Neural progenitor cell (in vitro differentiated cells): ENCODE data around the gene KIF26B. TPM values are rescaled to one million over a fixed set of nuclear protein-coding genes. Genes with fewer than 3 reads are reported as not detected.

Experiments
- DNase-seq: peaks from one replicate; pipeline ENCODE4 v3.0.0-alpha.2; 2016; ENCODE audit warnings: low spot score
- H2AFZ ChIP-seq: fragments of 200-600 bp; sonication (generic); replicated peaks from 2 replicates; pipeline ENCODE4 v1.6.1; 2016; ENCODE audit warnings: antibody characterized with exemption
- H3F3A ChIP-seq: fragments of 200-600 bp; sonication (generic); 2 replicates; pipeline ENCODE4 v1.6.1; 2016; ENCODE audit warnings: antibody characterized with exemption, low read depth
- H3K27ac ChIP-seq: fragments of 200-600 bp; sonication (generic); 2 replicates; pipeline ENCODE4 v1.5.1; 2016; ENCODE audit warnings: mild to moderate bottlenecking
- H3K27me3 ChIP-seq: fragments of 200-600 bp; sonication (generic); 2 replicates; pipeline ENCODE4 v1.6.1; 2016; ENCODE audit warnings: mild to moderate bottlenecking, moderate library complexity
- H3K36me3 ChIP-seq: fragments of 200-600 bp; sonication (generic); 2 replicates; pipeline ENCODE4 v1.5.1; 2016
- H3K4me1 ChIP-seq: fragments of 200-600 bp; sonication (generic); 2 replicates; pipeline ENCODE4 v1.6.1; 2016; ENCODE audit warnings: mixed run types
- H3K4me2 ChIP-seq: fragments of 200-600 bp; sonication (generic); 2 replicates; pipeline ENCODE4 v1.6.1; 2016
- H3K4me3 ChIP-seq: fragments of 200-600 bp; sonication (generic); 2 replicates; pipeline ENCODE4 v1.5.1; 2016
- H3K79me2 ChIP-seq: fragments of 200-600 bp; sonication (generic); 2 replicates; pipeline ENCODE4 v1.6.1; 2016; ENCODE audit warnings: low read depth
- H3K9ac ChIP-seq: fragments of 200-600 bp; sonication (generic); 2 replicates; pipeline ENCODE4 v1.6.1; 2016
- H3K9me3 ChIP-seq: fragments of 200-600 bp; sonication (generic); 2 replicates; pipeline ENCODE4 v1.5.1; 2016; ENCODE audit warnings: low read depth
- H4K20me1 ChIP-seq: fragments of 200-600 bp; sonication (generic); 2 replicates; pipeline ENCODE4 v1.6.1; 2016; ENCODE audit warnings: low read depth
- H3K27ac Mint-ChIP-seq: 3 replicates; pipeline ENCODE4 v1.8.0; 2021; ENCODE audit warnings: mixed read lengths
- H3K27me3 Mint-ChIP-seq: 2 replicates; pipeline ENCODE4 v1.8.0; 2022; ENCODE audit warnings: low read depth, mild to moderate bottlenecking, inconsistent platforms, moderate library complexity, mixed read lengths; ENCODE audit not compliant: insufficient read depth
- H3K36me3 Mint-ChIP-seq: 3 replicates; pipeline ENCODE4 v1.8.0; 2021; ENCODE audit warnings: mixed read lengths
- H3K4me1 Mint-ChIP-seq: 3 replicates; pipeline ENCODE4 v1.8.0; 2021; ENCODE audit warnings: mixed read lengths
- H3K4me3 Mint-ChIP-seq: 3 replicates; pipeline ENCODE4 v1.8.0; 2021; ENCODE audit warnings: mild to moderate bottlenecking, moderate library complexity, mixed read lengths
- H3K9me3 Mint-ChIP-seq: 3 replicates; pipeline ENCODE4 v1.8.0; 2020; ENCODE audit warnings: mixed read lengths
- EZH2 ChIP-seq: fragments of 200-600 bp; sonication (generic); IDR thresholded peaks from 2 replicates; pipeline ENCODE4 v1.6.1; 2017; ENCODE audit warnings: antibody characterized with exemption, mild to moderate bottlenecking, moderate library complexity
- EZH2phosphoT487 ChIP-seq: fragments of 200-600 bp; sonication (generic); IDR thresholded peaks from 2 replicates; pipeline ENCODE4 v1.6.1; 2017; ENCODE audit warnings: antibody characterized with exemption
- total RNA-seq: library from RNA; depleted of rRNA; stranded (reverse); fragments of >200 nt; gene quantifications from 2 replicates; pipeline ENCODE4 v1.2.3, GENCODE V29; 2015; ENCODE audit warnings: low replicate concordance
- TF ChIP-seq, protein P1 (sequence below): fragments of 200-600 bp; sonication (generic); IDR thresholded peaks from 2 replicates; pipeline ENCODE4 v1.5.1; 2017; ENCODE audit warnings: antibody characterized with exemption, mild to moderate bottlenecking

The KIF26B gene
- total RNA-seq, 1 donor from 2014 or later, result 0.47 TPM

DNA sequence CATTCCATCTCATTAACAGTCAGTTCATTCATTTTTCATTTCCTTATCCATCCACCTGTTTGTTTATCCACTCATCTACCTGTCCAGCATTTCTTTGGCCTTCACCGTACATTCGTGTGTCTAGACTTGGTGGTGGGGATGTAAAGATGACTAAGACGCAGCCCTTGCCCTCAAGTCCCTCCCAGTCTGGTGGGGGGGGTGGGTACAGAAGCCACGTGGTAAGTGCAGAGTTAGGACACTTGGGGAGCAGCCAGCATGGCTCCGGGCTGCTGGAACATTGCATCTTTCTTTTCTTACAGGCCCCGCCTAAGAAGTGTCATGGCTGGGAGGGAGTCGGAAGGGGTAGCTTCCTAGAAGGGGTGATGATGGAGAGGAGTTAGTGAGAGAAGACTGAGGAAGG, 17.2 kb downstream of the KIF26B start:
- TF ChIP-seq, protein P1, sequence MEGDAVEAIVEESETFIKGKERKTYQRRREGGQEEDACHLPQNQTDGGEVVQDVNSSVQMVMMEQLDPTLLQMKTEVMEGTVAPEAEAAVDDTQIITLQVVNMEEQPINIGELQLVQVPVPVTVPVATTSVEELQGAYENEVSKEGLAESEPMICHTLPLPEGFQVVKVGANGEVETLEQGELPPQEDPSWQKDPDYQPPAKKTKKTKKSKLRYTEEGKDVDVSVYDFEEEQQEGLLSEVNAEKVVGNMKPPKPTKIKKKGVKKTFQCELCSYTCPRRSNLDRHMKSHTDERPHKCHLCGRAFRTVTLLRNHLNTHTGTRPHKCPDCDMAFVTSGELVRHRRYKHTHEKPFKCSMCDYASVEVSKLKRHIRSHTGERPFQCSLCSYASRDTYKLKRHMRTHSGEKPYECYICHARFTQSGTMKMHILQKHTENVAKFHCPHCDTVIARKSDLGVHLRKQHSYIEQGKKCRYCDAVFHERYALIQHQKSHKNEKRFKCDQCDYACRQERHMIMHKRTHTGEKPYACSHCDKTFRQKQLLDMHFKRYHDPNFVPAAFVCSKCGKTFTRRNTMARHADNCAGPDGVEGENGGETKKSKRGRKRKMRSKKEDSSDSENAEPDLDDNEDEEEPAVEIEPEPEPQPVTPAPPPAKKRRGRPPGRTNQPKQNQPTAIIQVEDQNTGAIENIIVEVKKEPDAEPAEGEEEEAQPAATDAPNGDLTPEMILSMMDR, result no peak
- TF ChIP-seq EZH2 (no peak), EZH2phosphoT487 (no peak)
- Mint-ChIP-seq H3K36me3 (peaks cover 4% of the 10 kb centered on the region), H3K27ac (no peak overlapping the region), H3K4me3 (peak overlapping the region; percentile 42), H3K4me1 (peaks cover under 1% of the 10 kb centered on the region), H3K27me3 (peaks cover 2% of the 10 kb centered on the region), H3K9me3 (peaks cover 3% of the 10 kb centered on the region)
- H3K79me2 ChIP-seq, result no peaks in the 10 kb centered on the region
- H3K9me3 ChIP-seq, result no peaks in the 10 kb centered on the region
- H3K9ac ChIP-seq, result no peak overlapping the region
- no peak overlapping the region for H2AFZ ChIP-seq
- H3K4me3 ChIP-seq, result no peak overlapping the region
- no peaks in the 10 kb centered on the region for H3K27me3 ChIP-seq
- DNase-seq, result no peak
- H3K27ac ChIP-seq, result no peak overlapping the region
- no peaks in the 10 kb centered on the region for H3F3A ChIP-seq
- no peaks in the 10 kb centered on the region for H4K20me1 ChIP-seq
- no peaks in the 10 kb centered on the region for H3K36me3 ChIP-seq
- H3K4me2 ChIP-seq, result no peak overlapping the region
- peaks cover under 1% of the 10 kb centered on the region for H3K4me1 ChIP-seq

DNA sequence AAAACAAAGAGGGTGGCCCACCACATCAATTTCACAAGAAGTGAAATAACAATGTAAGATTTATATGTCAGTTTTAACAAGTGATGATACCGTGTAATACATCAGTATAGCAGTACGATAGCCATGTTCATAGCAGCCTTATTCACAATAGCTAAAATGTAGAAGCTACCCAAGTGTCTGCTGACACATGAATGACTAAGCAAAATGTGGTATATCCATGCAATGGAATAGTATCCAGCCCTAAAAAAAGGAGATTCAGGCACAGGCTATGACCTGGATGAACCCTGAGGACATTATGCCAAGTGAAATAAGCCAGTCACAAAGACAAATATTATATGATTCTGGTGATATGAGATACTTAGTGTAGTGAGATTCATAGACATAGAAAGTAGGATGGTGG, 18.0 kb downstream of the KIF26B start:
- H3F3A ChIP-seq, result no peaks in the 10 kb centered on the region
- no peaks in the 10 kb centered on the region for H3K4me1 ChIP-seq
- Mint-ChIP-seq H3K27me3 (peaks cover 5% of the 10 kb centered on the region), H3K27ac (no peak overlapping the region), H3K4me1 (peaks cover 8% of the 10 kb centered on the region), H3K4me3 (no peak overlapping the region), H3K9me3 (peaks cover 3% of the 10 kb centered on the region), H3K36me3 (peaks cover 4% of the 10 kb centered on the region)
- no peaks in the 10 kb centered on the region for H3K9me3 ChIP-seq
- no peak overlapping the region for H3K4me3 ChIP-seq
- no peaks in the 10 kb centered on the region for H3K27me3 ChIP-seq
- H3K27ac ChIP-seq, result no peak overlapping the region
- H3K9ac ChIP-seq, result no peak overlapping the region
- no peak for TF ChIP-seq EZH2
- TF ChIP-seq, protein P1, result no peak
- no peak for TF ChIP-seq EZH2phosphoT487
- no peaks in the 10 kb centered on the region for H3K79me2 ChIP-seq
- DNase-seq, result no peak
- no peak overlapping the region for H3K4me2 ChIP-seq
- no peak overlapping the region for H2AFZ ChIP-seq
- no peaks in the 10 kb centered on the region for H4K20me1 ChIP-seq
- no peaks in the 10 kb centered on the region for H3K36me3 ChIP-seq

DNA sequence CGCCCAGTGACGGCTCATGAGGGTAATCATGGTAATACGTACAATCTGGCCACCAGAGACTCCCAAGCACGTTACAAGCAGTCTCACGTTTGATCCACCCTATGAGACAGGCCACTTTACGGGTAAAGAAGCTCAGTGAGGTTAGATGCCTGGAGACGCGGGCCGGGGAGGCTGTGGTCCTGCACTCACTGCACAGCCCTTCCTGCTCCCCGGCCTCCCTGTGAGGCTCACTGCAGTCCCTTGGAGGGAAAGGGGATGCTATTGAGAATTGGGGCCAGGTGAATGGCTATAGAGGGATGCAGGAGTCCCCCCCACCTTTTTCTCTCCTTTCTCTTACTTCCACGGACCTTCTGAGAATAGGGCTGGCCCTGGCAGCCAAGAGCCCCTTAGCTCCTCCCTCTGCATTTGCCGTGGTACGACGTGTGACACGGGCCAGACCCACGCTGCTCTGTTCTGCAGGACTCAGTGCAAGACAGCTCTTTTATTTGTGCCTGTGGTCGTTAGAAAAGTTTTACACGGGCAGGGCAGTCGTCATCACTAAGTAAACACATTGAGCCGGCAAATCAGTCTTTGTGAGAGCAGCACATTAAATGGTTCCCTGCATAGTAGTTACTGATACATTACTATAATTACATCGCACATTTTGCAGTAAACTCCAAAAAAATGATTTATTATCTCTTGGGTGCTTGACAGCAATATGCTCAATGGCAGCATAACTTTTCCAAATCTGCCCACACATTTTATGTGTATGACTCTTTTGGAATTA, 18.8 kb downstream of the KIF26B start:
- H3K9me3 Mint-ChIP-seq, result peaks cover 3% of the 10 kb centered on the region
- H3K9me3 ChIP-seq, result no peaks in the 10 kb centered on the region
- peaks cover 6% of the 10 kb centered on the region for H3K27me3 Mint-ChIP-seq
- DNase-seq, result no peak
- H3K4me3 ChIP-seq, result no peak overlapping the region
- H3K79me2 ChIP-seq, result no peaks in the 10 kb centered on the region
- peaks cover 4% of the 10 kb centered on the region for H3K36me3 Mint-ChIP-seq
- no peak overlapping the region for H3K9ac ChIP-seq
- H3K27ac ChIP-seq, result no peak overlapping the region
- no peaks in the 10 kb centered on the region for H3F3A ChIP-seq
- H3K36me3 ChIP-seq, result no peaks in the 10 kb centered on the region
- H3K4me1 Mint-ChIP-seq, result peaks cover 12% of the 10 kb centered on the region
- H3K27me3 ChIP-seq, result no peaks in the 10 kb centered on the region
- peak overlapping the region; percentile 39 for H3K27ac Mint-ChIP-seq
- H2AFZ ChIP-seq, result no peak overlapping the region
- TF ChIP-seq EZH2, result no peak
- TF ChIP-seq, protein P1, result no peak
- TF ChIP-seq EZH2phosphoT487, result no peak
- no peaks in the 10 kb centered on the region for H4K20me1 ChIP-seq
- no peaks in the 10 kb centered on the region for H3K4me1 ChIP-seq
- H3K4me2 ChIP-seq, result no peak overlapping the region
- H3K4me3 Mint-ChIP-seq, result no peak overlapping the region
